ENCODE results near the gene ORMDL3. TPM values are rescaled to one million over a fixed set of nuclear protein-coding genes. Genes with fewer than 3 reads are reported as not detected.
"Not testable (repeated sequence)": the region's sequence is repeated elsewhere in the genome, so short reads cannot be mapped to it uniquely, and the experiment has no call there.

The ORMDL3 gene
- total RNA-seq, 1 experiment from 2014 or later = 42.7 TPM

GRCh38 chr17:39886102-39886501, 41.3 kb downstream of the ORMDL3 start:
- not testable (repeated sequence) for DNase-seq (ENCODE audit: low read depth)

GRCh38 chr17:39872751-39873150, 54.6 kb downstream of the ORMDL3 start:
- peak; percentile 38 for DNase-seq (ENCODE audit: low read depth)

- no peak for DNase-seq (ENCODE audit: low read depth)
Measured at GRCh38 chr17:39871801-39872200, 55.6 kb downstream of the ORMDL3 start.

Other genes starting within 250 kb of the ORMDL3 start
- gene PGAP3, start 239.5 kb downstream of the ORMDL3 start, total RNA-seq (2014; rRNA removed; shearing (Covaris generic)) = 9.2 and 13.0 TPM in 2 replicates
- gene ERBB2, start 227.5 kb downstream of the ORMDL3 start, total RNA-seq (2014; rRNA removed; shearing (Covaris generic)) = 1.2 and 1.8 TPM in 2 replicates
- gene MIEN1, start 197.1 kb downstream of the ORMDL3 start, total RNA-seq (2014; rRNA removed; shearing (Covaris generic)) = 84.5 and 89.4 TPM in 2 replicates
- gene GRB7, start 189.7 kb downstream of the ORMDL3 start, total RNA-seq (2014; rRNA removed; shearing (Covaris generic)) = not detected in 2 replicates
- not detected in 2 replicates for gene IKZF3, start 63.3 kb downstream of the ORMDL3 start, total RNA-seq (2014; rRNA removed; shearing (Covaris generic))
- not detected in 2 replicates for gene ZPBP2, start 59.4 kb downstream of the ORMDL3 start, total RNA-seq (2014; rRNA removed; shearing (Covaris generic))
- gene GSDMB, start 9.0 kb downstream of the ORMDL3 start, total RNA-seq (2014; rRNA removed; shearing (Covaris generic)) = 0.15 and 1.5 TPM in 2 replicates
- gene LRRC3C, start 131 bp upstream of the ORMDL3 start, total RNA-seq (2014; rRNA removed; shearing (Covaris generic)) = not detected in 2 replicates
- gene GSDMA, start 35.4 kb upstream of the ORMDL3 start, total RNA-seq (2014; rRNA removed; shearing (Covaris generic)) = not detected in 2 replicates
- gene PSMD3, start 53.2 kb upstream of the ORMDL3 start, total RNA-seq (2014; rRNA removed; shearing (Covaris generic)) = 138 and 170 TPM in 2 replicates
- not detected in 2 replicates for gene CSF3, start 87.8 kb upstream of the ORMDL3 start, total RNA-seq (2014; rRNA removed; shearing (Covaris generic))
- gene MED24, start 126.8 kb upstream of the ORMDL3 start, total RNA-seq (2014; rRNA removed; shearing (Covaris generic)) = 25.9 and 29.1 TPM in 2 replicates
- 19.2 and 26.7 TPM in 2 replicates for gene THRA, start 135.4 kb upstream of the ORMDL3 start, total RNA-seq (2014; rRNA removed; shearing (Covaris generic))
- gene NR1D1, start 173.0 kb upstream of the ORMDL3 start, total RNA-seq (2014; rRNA removed; shearing (Covaris generic)) = 5.7 and 6.3 TPM in 2 replicates
- 33.2 and 61.3 TPM in 2 replicates for gene MSL1, start 194.4 kb upstream of the ORMDL3 start, total RNA-seq (2014; rRNA removed; shearing (Covaris generic))
- 23.5 and 28.2 TPM in 2 replicates for gene CASC3, start 212.9 kb upstream of the ORMDL3 start, total RNA-seq (2014; rRNA removed; shearing (Covaris generic))
- 0.25 TPM in 1 of 2 replicates, not detected in the other for gene RAPGEFL1, start 249.9 kb upstream of the ORMDL3 start, total RNA-seq (2014; rRNA removed; shearing (Covaris generic))

All from M059J (cell line).